ENCODE data around the gene PRF1.

DNA sequence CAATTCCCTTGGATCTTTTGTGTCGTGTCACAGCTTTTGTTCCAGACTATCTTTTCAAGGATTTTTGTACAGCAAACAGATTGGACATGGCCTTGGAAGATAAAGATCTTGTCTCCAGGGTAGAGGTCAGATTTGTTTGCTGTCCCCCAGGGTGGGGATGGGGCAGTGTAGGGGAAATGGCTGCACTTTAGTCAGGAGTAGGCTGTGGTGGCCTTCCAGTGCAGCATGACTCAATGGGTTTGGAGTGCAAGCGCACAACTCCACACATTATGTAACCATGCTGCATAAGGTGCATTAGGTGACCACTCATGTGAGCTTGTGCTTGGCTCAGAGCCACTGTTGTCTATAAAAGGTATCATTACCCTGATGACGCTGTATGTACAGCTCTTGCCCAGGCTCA is 45.9 kb upstream of the PRF1 start:
- TF ChIP-seq CTCF (conservative IDR thresholded peaks at IDR 0.05) (no peak), ZFX (IDR thresholded peaks at IDR 0.05) (no peak)

Data from C4-2B (cell line).